Karpas-422 (cell line): ENCODE results near the gene MCTP2. TPM values are rescaled to one million over a fixed set of nuclear protein-coding genes. Genes with fewer than 3 reads are reported as not detected.

Experiments used
- DNase-seq: peaks from one replicate; pipeline ENCODE4 v3.0.0-alpha.2; 2015
- H2AFZ ChIP-seq: fragments of 200-600 bp; sonication (generic); 2 replicates; pipeline ENCODE4 v1.6.1; 2014; ENCODE audit warnings: antibody characterized with exemption, low read length, mixed read lengths
- H3K27ac ChIP-seq: fragments of 200-600 bp; sonication (generic); 2 replicates; pipeline ENCODE4 v1.5.1; 2014; ENCODE audit warnings: mild to moderate bottlenecking, low read length, moderate library complexity
- H3K27me3 ChIP-seq: fragments of 200-600 bp; sonication (generic); 2 replicates; pipeline ENCODE4 v1.6.1; 2014; ENCODE audit warnings: low read length, mixed read lengths
- H3K36me3 ChIP-seq: fragments of 200-600 bp; sonication (generic); 2 replicates; pipeline ENCODE4 v1.6.1; 2014; ENCODE audit warnings: low read length, mixed read lengths; ENCODE audit not compliant: insufficient read depth
- H3K4me1 ChIP-seq: fragments of 200-600 bp; sonication (generic); 2 replicates; pipeline ENCODE4 v1.6.1; 2014; ENCODE audit warnings: mild to moderate bottlenecking, low read length, mixed read lengths
- H3K4me2 ChIP-seq: fragments of 200-600 bp; sonication (generic); 2 replicates; pipeline ENCODE4 v1.6.1; 2014; ENCODE audit warnings: low read length, low read depth, mild to moderate bottlenecking; ENCODE audit not compliant: poor library complexity, severe bottlenecking
- H3K4me3 ChIP-seq: fragments of 200-600 bp; sonication (generic); 2 replicates; pipeline ENCODE4 v1.5.1; 2014; ENCODE audit warnings: mild to moderate bottlenecking, antibody characterized with exemption, low read length, mixed read lengths
- H3K79me2 ChIP-seq: fragments of 200-600 bp; sonication (generic); 2 replicates; pipeline ENCODE4 v1.6.1; 2014; ENCODE audit warnings: mild to moderate bottlenecking, low read length, mixed read lengths
- H3K9ac ChIP-seq: fragments of 200-600 bp; sonication (generic); 2 replicates; pipeline ENCODE4 v1.6.0; 2014; ENCODE audit warnings: low read length
- H3K9me2 ChIP-seq: fragments of 200-600 bp; sonication (generic), shearing (Covaris generic); replicated peaks from 2 replicates; pipeline ENCODE4 v1.6.0; 2014; ENCODE audit warnings: mild to moderate bottlenecking, low read length, moderate library complexity; ENCODE audit not compliant: insufficient read depth
- H3K9me3 ChIP-seq: fragments of 300-700, 200-600 bp; sonication (generic); 2 replicates; pipeline ENCODE4 v1.6.1; 2014; ENCODE audit warnings: low read length, mixed read lengths
- H4K20me1 ChIP-seq: fragments of 200-600 bp; sonication (generic); 2 replicates; pipeline ENCODE4 v1.6.1; 2014; ENCODE audit warnings: mild to moderate bottlenecking, antibody characterized with exemption, low read length, low read depth; ENCODE audit not compliant: insufficient read depth
- total RNA-seq: library from RNA; depleted of rRNA; stranded (reverse); fragments of >200 nt; shearing (Covaris generic); gene quantifications from 2 replicates; pipeline ENCODE4 v1.2.3, GENCODE V29; 2014; ENCODE audit warnings: low replicate concordance

MCTP2 gene
- total RNA-seq, 1 experiment from 2014 or later = 58.9 TPM

GRCh38 chr15:94323076-94323475 is 91.7 kb downstream of the MCTP2 start:
- peak overlapping the region; percentile 76 for H3K27ac ChIP-seq
- no peak overlapping the region for H3K9ac ChIP-seq

DNA sequence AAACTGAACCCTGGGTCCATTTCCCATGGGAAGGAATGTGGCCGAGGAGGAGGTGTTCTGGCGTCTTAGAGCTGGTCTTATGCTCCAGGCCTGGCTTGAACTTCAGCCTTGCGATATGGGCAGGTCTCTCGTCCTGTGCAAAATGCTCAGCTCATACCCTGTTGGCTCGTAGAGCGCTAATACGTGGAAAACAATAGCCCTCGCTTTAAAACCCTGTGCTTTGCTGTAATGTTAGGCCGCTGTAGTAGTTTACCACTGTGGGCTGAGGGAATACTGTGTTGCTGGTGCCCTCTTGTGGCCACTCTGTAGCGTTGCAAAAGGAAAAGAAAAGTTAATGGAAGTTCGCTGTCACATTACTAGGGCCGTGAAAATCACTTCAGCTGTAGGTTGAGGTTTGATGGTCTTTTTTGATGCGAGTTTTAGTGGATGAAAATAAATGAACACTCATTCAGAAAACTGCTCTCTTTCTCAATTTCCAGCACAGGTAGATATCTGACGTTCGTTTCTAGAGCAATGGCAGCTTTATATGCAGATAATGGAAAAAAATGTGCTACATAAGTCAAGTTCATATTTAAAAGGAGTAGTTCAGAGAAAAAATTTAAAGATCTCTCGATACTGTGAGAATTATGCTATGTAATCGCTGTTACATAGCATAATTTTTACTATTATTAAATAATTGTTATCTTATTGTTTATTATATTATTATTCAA is 92.9 kb downstream of the MCTP2 start:
- Histone ChIP-seq H3K79me2 (peaks cover 26% of the 10 kb centered on the region), H3K36me3 (peaks cover 6% of the 10 kb centered on the region; the same call in 1 of the 2 replicates), H2AFZ (no peak overlapping the region)

More at GRCh38 chr15:94323076-94323475, 91.7 kb downstream of the MCTP2 start:
- Histone ChIP-seq H3K27me3 (no peaks in the 10 kb centered on the region), H3K36me3 (peaks cover 6% of the 10 kb centered on the region; the same call in 1 of the 2 replicates), H3K79me2 (peaks cover 18% of the 10 kb centered on the region), H3K9me3 (no peaks in the 10 kb centered on the region), H2AFZ (no peak overlapping the region), H3K4me3 (no peak overlapping the region), H3K4me2 (no peak overlapping the region), H4K20me1 (0 out of 2 replicates have a peak, but pooled peaks cover 6% of the 10 kb centered on the region), H3K9me2 (no peaks in the 10 kb centered on the region), H3K4me1 (peaks cover 20% of the 10 kb centered on the region)
- no peak for DNase-seq

GRCh38 chr15:94324835-94325767 is 93.7 kb downstream of the MCTP2 start:
- H3K4me2 ChIP-seq = no peak overlapping the region

More for the DNA sequence above, 92.9 kb downstream of the MCTP2 start:
- H3K9ac ChIP-seq = peak overlapping the region; percentile 36; the same call in 1 of the 2 replicates
- no peaks in the 10 kb centered on the region for H3K9me3 ChIP-seq
- DNase-seq = peak; percentile 89
- H3K9me2 ChIP-seq = no peaks in the 10 kb centered on the region
- H4K20me1 ChIP-seq = 0 out of 2 replicates have a peak, but pooled peaks cover 6% of the 10 kb centered on the region
- peak overlapping the region; percentile 50 for H3K4me2 ChIP-seq
- no peak overlapping the region for H3K4me3 ChIP-seq
- H3K4me1 ChIP-seq = peaks cover 20% of the 10 kb centered on the region
- H3K27me3 ChIP-seq = no peaks in the 10 kb centered on the region
- H3K27ac ChIP-seq = peak overlapping the region; percentile 76

GRCh38 chr15:94327356-94327936 is 96.1 kb downstream of the MCTP2 start:
- DNase-seq = peak; percentile 77
- H3K79me2 ChIP-seq = peaks cover 33% of the 10 kb centered on the region

More at GRCh38 chr15:94324835-94325767, 93.7 kb downstream of the MCTP2 start:
- Histone ChIP-seq H3K79me2 (peaks cover 30% of the 10 kb centered on the region), H3K27me3 (no peaks in the 10 kb centered on the region), H3K4me1 (peaks cover 20% of the 10 kb centered on the region), H4K20me1 (0 out of 2 replicates have a peak, but pooled peaks cover 6% of the 10 kb centered on the region), H3K9me2 (no peaks in the 10 kb centered on the region), H3K9me3 (no peaks in the 10 kb centered on the region), H3K36me3 (0 out of 2 replicates have a peak, but pooled peaks cover 6% of the 10 kb centered on the region), H2AFZ (no peak overlapping the region), H3K9ac (no peak overlapping the region), H3K4me3 (no peak overlapping the region), H3K27ac (no peak overlapping the region)
- DNase-seq = no peak

DNA sequence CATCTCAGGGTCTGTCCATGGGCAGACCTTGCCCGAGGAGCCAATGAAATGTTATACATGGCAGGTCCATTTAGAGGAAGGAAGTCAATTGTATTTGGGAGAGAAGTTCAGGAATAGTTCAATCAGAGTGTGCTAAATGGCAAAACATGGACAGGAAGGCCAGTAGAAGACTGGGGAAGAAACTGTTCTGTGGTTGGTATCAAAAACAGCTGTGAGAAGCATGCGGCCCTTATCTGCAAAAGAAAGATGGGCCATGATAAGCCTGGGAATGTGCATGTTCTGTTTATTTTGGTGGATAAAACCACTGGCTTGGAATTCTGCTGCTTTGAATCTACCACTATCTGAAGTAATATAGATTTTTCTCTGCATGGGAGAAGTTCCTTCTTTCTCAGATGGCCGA is 100.4 kb downstream of the MCTP2 start:
- Histone ChIP-seq H3K27me3 (no peaks in the 10 kb centered on the region), H3K79me2 (peaks cover 24% of the 10 kb centered on the region), H2AFZ (no peak overlapping the region), H3K27ac (no peak overlapping the region), H3K4me1 (no peaks in the 10 kb centered on the region), H3K36me3 (no peaks in the 10 kb centered on the region), H3K9me2 (no peaks in the 10 kb centered on the region), H3K9me3 (no peaks in the 10 kb centered on the region), H3K4me2 (no peak overlapping the region), H4K20me1 (peaks cover 6% of the 10 kb centered on the region; the same call in 1 of the 2 replicates), H3K4me3 (no peak overlapping the region), H3K9ac (no peak overlapping the region)
- DNase-seq = no peak

More at GRCh38 chr15:94327356-94327936, 96.1 kb downstream of the MCTP2 start:
- Histone ChIP-seq H3K4me3 (no peak overlapping the region), H2AFZ (no peak overlapping the region), H3K4me2 (no peak overlapping the region), H3K27ac (no peak overlapping the region), H3K27me3 (no peaks in the 10 kb centered on the region), H3K4me1 (peaks cover 20% of the 10 kb centered on the region), H4K20me1 (peaks cover 6% of the 10 kb centered on the region; the same call in 1 of the 2 replicates), H3K9me2 (no peaks in the 10 kb centered on the region), H3K9me3 (no peaks in the 10 kb centered on the region), H3K36me3 (no peaks in the 10 kb centered on the region), H3K9ac (no peak overlapping the region)

DNA sequence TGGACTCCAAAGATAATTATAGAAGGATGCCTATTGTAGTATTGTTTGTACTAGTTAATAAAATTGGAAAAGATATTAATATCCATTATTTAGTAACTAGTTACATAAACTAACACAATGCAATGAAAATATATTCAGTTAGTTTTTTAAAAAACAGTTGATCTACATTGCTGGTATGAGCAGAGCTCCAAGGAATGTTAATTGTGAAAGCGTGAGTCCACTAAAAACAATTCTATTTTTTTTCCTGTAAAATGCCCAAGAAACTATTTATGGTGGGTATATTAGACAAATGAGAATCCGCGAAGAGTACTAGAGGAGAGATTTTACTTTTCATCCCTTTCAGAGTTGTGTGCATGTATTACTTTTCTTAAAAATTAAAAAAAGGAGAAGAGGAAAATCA is 104.3 kb downstream of the MCTP2 start:
- no peak for DNase-seq
- Histone ChIP-seq H3K27ac (no peak overlapping the region), H3K9me3 (no peaks in the 10 kb centered on the region), H3K9me2 (no peaks in the 10 kb centered on the region), H3K4me3 (no peak overlapping the region), H3K9ac (no peak overlapping the region), H3K79me2 (no peaks in the 10 kb centered on the region; the same call in 1 of the 2 replicates), H3K4me1 (no peaks in the 10 kb centered on the region), H2AFZ (no peak overlapping the region), H4K20me1 (no peaks in the 10 kb centered on the region; the same call in 1 of the 2 replicates), H3K27me3 (no peaks in the 10 kb centered on the region), H3K4me2 (no peak overlapping the region), H3K36me3 (no peaks in the 10 kb centered on the region)

DNA sequence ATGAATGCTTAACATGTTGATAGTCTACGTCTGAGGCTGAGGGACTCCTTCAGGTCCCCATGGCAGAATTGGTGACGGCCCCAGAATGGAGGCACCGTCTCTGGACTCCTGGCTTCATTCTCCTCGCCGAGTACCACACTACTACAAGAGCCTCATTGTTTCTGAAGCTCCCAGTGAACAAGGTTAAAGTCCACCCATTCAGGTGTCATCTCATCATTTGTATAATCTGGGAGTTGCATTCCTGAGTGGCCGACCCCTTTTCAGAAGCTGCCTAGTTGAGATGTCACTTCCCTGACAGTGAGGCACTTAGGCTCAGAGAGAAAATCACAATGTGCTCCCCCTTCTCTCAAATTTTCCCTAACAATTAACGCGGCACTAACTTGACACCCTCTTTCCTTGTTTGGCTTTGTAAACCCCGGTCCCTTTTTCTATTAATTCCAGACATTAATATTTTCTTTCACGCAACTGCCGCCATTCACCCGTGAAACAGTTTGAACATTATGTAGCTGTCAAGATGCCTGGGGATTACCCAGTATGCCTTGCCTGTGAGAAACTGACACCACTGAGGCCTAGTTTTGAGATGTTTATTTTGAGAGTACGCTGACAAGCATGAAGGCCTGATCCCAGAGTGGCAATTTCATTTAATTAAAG is 105.6 kb downstream of the MCTP2 start:
- no peaks in the 10 kb centered on the region for H3K36me3 ChIP-seq
- no peaks in the 10 kb centered on the region for H3K79me2 ChIP-seq
- H4K20me1 ChIP-seq = no peaks in the 10 kb centered on the region
- H3K4me2 ChIP-seq = no peak overlapping the region
- no peak overlapping the region for H3K4me3 ChIP-seq
- no peak overlapping the region for H2AFZ ChIP-seq
- H3K27me3 ChIP-seq = no peaks in the 10 kb centered on the region
- H3K4me1 ChIP-seq = 0 out of 2 replicates have a peak, but pooled peaks cover 3% of the 10 kb centered on the region
- H3K27ac ChIP-seq = no peak overlapping the region
- no peak for DNase-seq
- H3K9ac ChIP-seq = no peak overlapping the region
- no peaks in the 10 kb centered on the region for H3K9me3 ChIP-seq
- no peaks in the 10 kb centered on the region for H3K9me2 ChIP-seq
